SK-N-SH (cell line): Measurements from ENCODE around the gene TWF1. TPM values are rescaled to one million over a fixed set of nuclear protein-coding genes. Genes with fewer than 3 reads are reported as not detected.
A peak's percentile ranks its signal among the peaks of the same experiment; 100 is the strongest.

ENCODE experiments used
- CTCF ChIA-PET: fragments of 300-600, 350-600 bp; formaldehyde crosslinking; extraction: SDS; loops from one replicate; lab custom pipeline; 2021; lab: Yijun Ruan, JAX
- POLR2A ChIA-PET: fragments of 350-600 bp; sonication (Branson Sonifier 250); formaldehyde crosslinking; extraction: SDS; loops from one replicate; lab custom pipeline; 2020; ENCODE audit warnings: antibody characterized with exemption, inconsistent platforms; lab: Yijun Ruan, JAX
- DNase-seq: peaks from one replicate; pipeline ENCODE4 v3.0.0; 2012
- H2AFZ ChIP-seq: fragments of 200-600 bp; sonication (generic); 2 replicates; pipeline ENCODE4 v1.8.1; 2016; ENCODE audit warnings: antibody characterized with exemption, mild to moderate bottlenecking, low read depth
- H3F3A ChIP-seq: fragments of 200-600 bp; sonication (generic); replicated peaks from 2 replicates; pipeline ENCODE3; 2016; ENCODE audit warnings: antibody characterized with exemption, mild to moderate bottlenecking; ENCODE audit not compliant: insufficient read depth
- H3K27ac ChIP-seq, 2 experiments: fragments of 200-500 bp in 1 of 2; fragments of 200-600 bp in 1 of 2; sonication (Bioruptor generic) in 1 of 2; sonication (generic), shearing (Covaris generic) in 1 of 2; 2 replicates each; pipeline versions ENCODE4 v1.5.1 to v1.6.1; 2014 to 2016; ENCODE audit warnings: low read depth in 2 of 2, inconsistent platforms in 1 of 2, low read length in 1 of 2, mild to moderate bottlenecking in 1 of 2, mixed read lengths in 1 of 2
- H3K27me3 ChIP-seq: fragments of 200-600 bp; sonication (generic), shearing (Covaris generic); 2 replicates; pipeline ENCODE4 v1.6.1; 2016; ENCODE audit warnings: mixed run types; ENCODE audit not compliant: insufficient read depth
- H3K36me3 ChIP-seq, 2 experiments: fragments of 200-500 bp in 1 of 2; fragments of 200-600 bp in 1 of 2; sonication (Bioruptor generic) in 1 of 2; sonication (generic) in 1 of 2; replicated peaks in 1 of 2; 2 replicates each; pipeline versions ENCODE3 to v1.5.1; 2014 to 2016; ENCODE audit warnings: low read length in 1 of 2, mild to moderate bottlenecking in 1 of 2; ENCODE audit not compliant: insufficient read depth in 2 of 2, control insufficient read depth in 1 of 2
- H3K4me1 ChIP-seq, 2 experiments: fragments of 200-500 bp in 1 of 2; fragments of 200-600 bp in 1 of 2; sonication (Bioruptor generic) in 1 of 2; sonication (generic), shearing (Covaris generic) in 1 of 2; 2 replicates each; pipeline versions ENCODE4 v1.5.1 to v1.6.1; 2014 to 2016; ENCODE audit warnings: low read depth in 1 of 2, low read length in 1 of 2, mixed run types in 1 of 2; ENCODE audit not compliant: insufficient read depth in 2 of 2, control insufficient read depth in 1 of 2
- H3K4me2 ChIP-seq: fragments of 200-600 bp; sonication (generic), shearing (Covaris generic); 2 replicates; pipeline ENCODE4 v1.6.1; 2017; ENCODE audit warnings: mixed run types
- H3K4me3 ChIP-seq, 2 experiments: fragments of 200-500 bp in 1 of 2; fragments of 200-600 bp in 1 of 2; sonication (Bioruptor generic) in 1 of 2; sonication (generic), shearing (Covaris generic) in 1 of 2; 2 replicates each; pipeline versions ENCODE4 v1.5.1 to v1.8.1; 2014 to 2016; ENCODE audit warnings: low read depth in 2 of 2, inconsistent platforms in 1 of 2, low read length in 1 of 2, mild to moderate bottlenecking in 1 of 2, mixed read lengths in 1 of 2, moderate library complexity in 1 of 2
- H3K79me2 ChIP-seq: fragments of 200-600 bp; sonication (generic); 2 replicates; pipeline ENCODE4 v1.8.1; 2017; ENCODE audit warnings: mild to moderate bottlenecking; ENCODE audit not compliant: insufficient read depth
- H3K9ac ChIP-seq: fragments of 200-600 bp; sonication (generic); 2 replicates; pipeline ENCODE4 v1.6.1; 2017; ENCODE audit warnings: mixed run types
- H3K9me2 ChIP-seq: fragments of 200-600 bp; sonication (generic); 2 replicates; pipeline ENCODE4 v1.6.1; 2017; ENCODE audit warnings: mixed run types
- H3K9me3 ChIP-seq: fragments of 200-600 bp; sonication (generic); 2 replicates; pipeline ENCODE4 v1.6.1; 2017; ENCODE audit warnings: mixed run types, mild to moderate bottlenecking, moderate library complexity
- H4K20me1 ChIP-seq: fragments of 200-600 bp; sonication (generic); 2 replicates; pipeline ENCODE4 v1.6.1; 2017; ENCODE audit warnings: mild to moderate bottlenecking, mixed run types; ENCODE audit not compliant: insufficient read depth
- CHD2 ChIP-seq: fragments of 150-350 bp; IDR thresholded peaks from 2 replicates; pipeline ENCODE4 v1.6.1; 2018; ENCODE audit warnings: low read length; ENCODE audit not compliant: partially characterized antibody
- CTCF ChIP-seq: fragments of 200-600 bp; sonication (generic); IDR thresholded peaks from 2 replicates; pipeline ENCODE4 v1.6.1; 2017; ENCODE audit warnings: antibody characterized with exemption, mild to moderate bottlenecking, moderate library complexity
- ELF1 ChIP-seq: IDR thresholded peaks from 2 replicates; pipeline ENCODE4 v1.4.0; 2012
- EP300 ChIP-seq, 2 experiments: IDR thresholded peaks; 2 replicates each; pipeline versions ENCODE4 v1.4.0 to v1.6.1; 2012; ENCODE audit warnings: borderline replicate concordance in 1 of 2, low read depth in 1 of 2, low read length in 1 of 2
- FOSL2 ChIP-seq: IDR thresholded peaks from 2 replicates; pipeline ENCODE4 v1.4.0; 2012; ENCODE audit warnings: low read depth, mild to moderate bottlenecking, moderate library complexity, borderline replicate concordance
- IRF3 ChIP-seq: fragments of 150-350 bp; IDR thresholded peaks from 2 replicates; pipeline ENCODE4 v1.6.1; 2016; ENCODE audit warnings: mild to moderate bottlenecking, low read depth, low read length
- JUND ChIP-seq: IDR thresholded peaks from 2 replicates; pipeline ENCODE4 v1.4.0; 2012
- MEF2A ChIP-seq: IDR thresholded peaks from 2 replicates; pipeline ENCODE4 v1.4.0; 2012; ENCODE audit warnings: low read depth, borderline replicate concordance
- NRF1 ChIP-seq: IDR thresholded peaks from 2 replicates; pipeline ENCODE4 v1.6.1; 2012; ENCODE audit warnings: low read depth, mild to moderate bottlenecking, low read length
- SIN3A ChIP-seq: IDR thresholded peaks from 2 replicates; pipeline ENCODE4 v1.6.1; 2012; ENCODE audit warnings: low read depth, mild to moderate bottlenecking, low read length, moderate library complexity, borderline replicate concordance
- TAF1 ChIP-seq: IDR thresholded peaks from 2 replicates; pipeline ENCODE4 v1.6.1; 2012; ENCODE audit warnings: low read depth, mild to moderate bottlenecking, low read length, moderate library complexity, borderline replicate concordance
- TEAD4 ChIP-seq: IDR thresholded peaks from 2 replicates; pipeline ENCODE4 v1.4.0; 2012; ENCODE audit warnings: mild to moderate bottlenecking, borderline replicate concordance; ENCODE audit not compliant: insufficient read depth
- USF2 ChIP-seq: fragments of 150-350 bp; IDR thresholded peaks from 2 replicates; pipeline ENCODE4 v1.6.1; 2017; ENCODE audit warnings: antibody characterized with exemption, low read length, low read depth, borderline replicate concordance
- YY1 ChIP-seq: IDR thresholded peaks from 2 replicates; pipeline ENCODE4 v1.4.0; 2012; ENCODE audit warnings: low read depth, mild to moderate bottlenecking
- WGBS: methylation state at CpG from one replicate; pipeline ENCODE4 v1.1.6; 2017; ENCODE audit warnings: low lambda C conversion rate; 5-methylcytosine and 5-hydroxymethylcytosine counted together
- polyA plus RNA-seq, 3 experiments: library from polyadenylated mRNA; depleted of rRNA; stranded (reverse); fragments of >200 nt; gene quantifications; 2 replicates each; pipeline ENCODE4 v1.2.3, GENCODE V29; 2012
- TF ChIP-seq, protein P1 (sequence below): IDR thresholded peaks from 2 replicates; pipeline ENCODE4; 2012
- TF ChIP-seq, protein P2 (sequence below): IDR thresholded peaks from 2 replicates; pipeline ENCODE4 v1.4.0; 2012; ENCODE audit warnings: low read depth, borderline replicate concordance
- TF ChIP-seq, protein P3 (sequence below): IDR thresholded peaks from 2 replicates; pipeline ENCODE4 v1.6.1; 2012; ENCODE audit warnings: mild to moderate bottlenecking, low read depth, low read length, moderate library complexity

Gene TWF1
- polyA plus RNA-seq, 1 of the 3 experiments (the other 2 are of a cell fraction): 36.9 TPM

- TF ChIP-seq MEF2A (no peak), USF2 (no peak), NRF1 (no peak), EP300 (IDR thresholded peaks at IDR 0.05; ENCODE audit: borderline replicate concordance in 1 of 2, low read depth in 1 of 2, low read length in 1 of 2) (no peak), TEAD4 (no peak), CHD2 (no peak), SIN3A (no peak)
- TF ChIP-seq, protein P1, sequence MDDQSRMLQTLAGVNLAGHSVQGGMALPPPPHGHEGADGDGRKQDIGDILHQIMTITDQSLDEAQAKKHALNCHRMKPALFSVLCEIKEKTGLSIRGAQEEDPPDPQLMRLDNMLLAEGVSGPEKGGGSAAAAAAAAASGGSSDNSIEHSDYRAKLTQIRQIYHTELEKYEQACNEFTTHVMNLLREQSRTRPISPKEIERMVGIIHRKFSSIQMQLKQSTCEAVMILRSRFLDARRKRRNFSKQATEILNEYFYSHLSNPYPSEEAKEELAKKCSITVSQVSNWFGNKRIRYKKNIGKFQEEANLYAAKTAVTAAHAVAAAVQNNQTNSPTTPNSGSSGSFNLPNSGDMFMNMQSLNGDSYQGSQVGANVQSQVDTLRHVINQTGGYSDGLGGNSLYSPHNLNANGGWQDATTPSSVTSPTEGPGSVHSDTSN: no peak
- Histone ChIP-seq H3K36me3 (peaks cover 0 to 5% of the 10 kb centered on the region in 2 experiments), H3K9ac (no peak overlapping the region), H3K9me2 (no peaks in the 10 kb centered on the region), H3K27me3 (no peaks in the 10 kb centered on the region), H3F3A (no peaks in the 10 kb centered on the region), H3K4me1 (peaks cover 6 to 10% of the 10 kb centered on the region in 2 experiments; a peak in 3 of 4 replicates), H3K4me3 (no peak overlapping the region), H2AFZ (no peak overlapping the region), H3K4me2 (no peak overlapping the region), H3K27ac (no peak overlapping the region), H3K9me3 (no peaks in the 10 kb centered on the region), H4K20me1 (no peaks in the 10 kb centered on the region), H3K79me2 (peaks cover 16% of the 10 kb centered on the region)
- CTCF ChIA-PET: no interaction called here
- POLR2A ChIA-PET: no interaction called here
- DNase-seq: no peak
Measured at GRCh38 chr12:43761500-43761899, 44.6 kb downstream of the TWF1 start.

- no peak for DNase-seq
- TF ChIP-seq ELF1 (no peak), CTCF (no peak), IRF3 (no peak), EP300 (IDR thresholded peaks at IDR 0.05; ENCODE audit: borderline replicate concordance in 1 of 2, low read depth in 1 of 2, low read length in 1 of 2) (no peak), TAF1 (no peak), CHD2 (no peak), YY1 (no peak), JUND (no peak), FOSL2 (no peak)
- TF ChIP-seq, protein P2, sequence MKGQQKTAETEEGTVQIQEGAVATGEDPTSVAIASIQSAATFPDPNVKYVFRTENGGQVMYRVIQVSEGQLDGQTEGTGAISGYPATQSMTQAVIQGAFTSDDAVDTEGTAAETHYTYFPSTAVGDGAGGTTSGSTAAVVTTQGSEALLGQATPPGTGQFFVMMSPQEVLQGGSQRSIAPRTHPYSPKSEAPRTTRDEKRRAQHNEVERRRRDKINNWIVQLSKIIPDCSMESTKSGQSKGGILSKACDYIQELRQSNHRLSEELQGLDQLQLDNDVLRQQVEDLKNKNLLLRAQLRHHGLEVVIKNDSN: no peak
- TF ChIP-seq, protein P3, sequence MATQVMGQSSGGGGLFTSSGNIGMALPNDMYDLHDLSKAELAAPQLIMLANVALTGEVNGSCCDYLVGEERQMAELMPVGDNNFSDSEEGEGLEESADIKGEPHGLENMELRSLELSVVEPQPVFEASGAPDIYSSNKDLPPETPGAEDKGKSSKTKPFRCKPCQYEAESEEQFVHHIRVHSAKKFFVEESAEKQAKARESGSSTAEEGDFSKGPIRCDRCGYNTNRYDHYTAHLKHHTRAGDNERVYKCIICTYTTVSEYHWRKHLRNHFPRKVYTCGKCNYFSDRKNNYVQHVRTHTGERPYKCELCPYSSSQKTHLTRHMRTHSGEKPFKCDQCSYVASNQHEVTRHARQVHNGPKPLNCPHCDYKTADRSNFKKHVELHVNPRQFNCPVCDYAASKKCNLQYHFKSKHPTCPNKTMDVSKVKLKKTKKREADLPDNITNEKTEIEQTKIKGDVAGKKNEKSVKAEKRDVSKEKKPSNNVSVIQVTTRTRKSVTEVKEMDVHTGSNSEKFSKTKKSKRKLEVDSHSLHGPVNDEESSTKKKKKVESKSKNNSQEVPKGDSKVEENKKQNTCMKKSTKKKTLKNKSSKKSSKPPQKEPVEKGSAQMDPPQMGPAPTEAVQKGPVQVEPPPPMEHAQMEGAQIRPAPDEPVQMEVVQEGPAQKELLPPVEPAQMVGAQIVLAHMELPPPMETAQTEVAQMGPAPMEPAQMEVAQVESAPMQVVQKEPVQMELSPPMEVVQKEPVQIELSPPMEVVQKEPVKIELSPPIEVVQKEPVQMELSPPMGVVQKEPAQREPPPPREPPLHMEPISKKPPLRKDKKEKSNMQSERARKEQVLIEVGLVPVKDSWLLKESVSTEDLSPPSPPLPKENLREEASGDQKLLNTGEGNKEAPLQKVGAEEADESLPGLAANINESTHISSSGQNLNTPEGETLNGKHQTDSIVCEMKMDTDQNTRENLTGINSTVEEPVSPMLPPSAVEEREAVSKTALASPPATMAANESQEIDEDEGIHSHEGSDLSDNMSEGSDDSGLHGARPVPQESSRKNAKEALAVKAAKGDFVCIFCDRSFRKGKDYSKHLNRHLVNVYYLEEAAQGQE: no peak
- Histone ChIP-seq H3K36me3 (peaks cover 0 to 5% of the 10 kb centered on the region in 2 experiments), H3K4me1 (peaks cover 6 to 10% of the 10 kb centered on the region in 2 experiments; a peak in 3 of 4 replicates), H3K4me2 (peak overlapping the region; percentile 87), H4K20me1 (no peaks in the 10 kb centered on the region), H2AFZ (no peak overlapping the region), H3K79me2 (peaks cover 21% of the 10 kb centered on the region), H3K9me3 (no peaks in the 10 kb centered on the region), H3K27me3 (no peaks in the 10 kb centered on the region), H3K9me2 (no peaks in the 10 kb centered on the region), H3K9ac (no peak overlapping the region), H3K4me3 (peak overlapping the region in 1 of 2 experiments; percentile 89; a peak in 1 of 4 replicates), H3F3A (no peaks in the 10 kb centered on the region), H3K27ac (no peak overlapping the region)
- ChIA-PET CTCF (interaction anchor here (1.2 to 3.9 kb wide), 2 partner anchors 16 to 122 kb away, joined by 4 to 34 read pairs; no protein-coding TSS in a partner anchor), POLR2A (no interaction called here)
- 91% methylated on average over 2 of the region's 2 CpGs for WGBS
Measured at GRCh38 chr12:43760396-43760795, 45.7 kb downstream of the TWF1 start.
